Panc1 (cell line): ENCODE data around the gene PRRC2C.
"Not testable (repeated sequence)": the region's sequence is repeated elsewhere in the genome, so short reads cannot be mapped to it uniquely, and the experiment has no call there.

Experiments
- TF ChIP-seq, protein P1 (sequence below): fragments of 450-650 bp; IDR thresholded peaks from 2 replicates; pipeline ENCODE4 v1.5.1; 2017; ENCODE audit warnings: mild to moderate bottlenecking
- TF ChIP-seq, protein P2 (sequence below), 2 experiments: IDR thresholded peaks; 2 replicates each; pipeline ENCODE4 v1.6.1; 2011 to 2012; ENCODE audit warnings: low read depth in 2 of 2, control low read depth in 1 of 2, low read length in 1 of 2, mild to moderate bottlenecking in 1 of 2, moderate library complexity in 1 of 2; ENCODE audit not compliant: insufficient read depth in 1 of 2

DNA sequence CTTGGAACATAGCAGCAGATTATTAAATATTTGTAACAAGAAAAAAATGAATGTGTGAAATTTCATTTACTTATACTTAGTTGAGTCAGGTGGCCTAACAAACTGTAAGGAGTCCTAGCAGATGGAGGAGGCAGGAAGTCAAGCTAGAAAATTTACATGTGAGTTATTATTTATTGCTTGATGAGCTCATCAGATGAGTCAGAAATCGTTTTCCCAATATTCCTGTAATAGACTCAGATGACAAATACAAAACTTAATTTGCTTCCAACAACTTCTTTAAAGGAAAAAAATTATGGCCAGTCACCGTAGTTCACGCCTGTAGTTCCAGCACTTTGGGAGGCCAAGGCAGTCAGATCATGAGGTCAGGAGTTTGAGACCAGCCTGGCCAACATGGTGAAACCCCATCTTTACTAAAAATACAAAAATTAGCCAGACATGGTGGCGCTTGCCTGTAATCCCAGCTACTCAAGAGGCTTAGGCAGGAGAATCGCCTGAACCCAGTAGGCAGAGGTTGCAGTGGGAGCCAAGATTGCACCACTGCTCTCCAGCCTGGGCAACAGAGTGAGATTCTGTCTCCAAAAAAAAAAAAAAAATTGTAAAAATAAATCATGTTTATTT is 43.9 kb upstream of the PRRC2C start:
- TF ChIP-seq, protein P1, sequence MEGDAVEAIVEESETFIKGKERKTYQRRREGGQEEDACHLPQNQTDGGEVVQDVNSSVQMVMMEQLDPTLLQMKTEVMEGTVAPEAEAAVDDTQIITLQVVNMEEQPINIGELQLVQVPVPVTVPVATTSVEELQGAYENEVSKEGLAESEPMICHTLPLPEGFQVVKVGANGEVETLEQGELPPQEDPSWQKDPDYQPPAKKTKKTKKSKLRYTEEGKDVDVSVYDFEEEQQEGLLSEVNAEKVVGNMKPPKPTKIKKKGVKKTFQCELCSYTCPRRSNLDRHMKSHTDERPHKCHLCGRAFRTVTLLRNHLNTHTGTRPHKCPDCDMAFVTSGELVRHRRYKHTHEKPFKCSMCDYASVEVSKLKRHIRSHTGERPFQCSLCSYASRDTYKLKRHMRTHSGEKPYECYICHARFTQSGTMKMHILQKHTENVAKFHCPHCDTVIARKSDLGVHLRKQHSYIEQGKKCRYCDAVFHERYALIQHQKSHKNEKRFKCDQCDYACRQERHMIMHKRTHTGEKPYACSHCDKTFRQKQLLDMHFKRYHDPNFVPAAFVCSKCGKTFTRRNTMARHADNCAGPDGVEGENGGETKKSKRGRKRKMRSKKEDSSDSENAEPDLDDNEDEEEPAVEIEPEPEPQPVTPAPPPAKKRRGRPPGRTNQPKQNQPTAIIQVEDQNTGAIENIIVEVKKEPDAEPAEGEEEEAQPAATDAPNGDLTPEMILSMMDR = not testable (repeated sequence)
- TF ChIP-seq, protein P2, sequence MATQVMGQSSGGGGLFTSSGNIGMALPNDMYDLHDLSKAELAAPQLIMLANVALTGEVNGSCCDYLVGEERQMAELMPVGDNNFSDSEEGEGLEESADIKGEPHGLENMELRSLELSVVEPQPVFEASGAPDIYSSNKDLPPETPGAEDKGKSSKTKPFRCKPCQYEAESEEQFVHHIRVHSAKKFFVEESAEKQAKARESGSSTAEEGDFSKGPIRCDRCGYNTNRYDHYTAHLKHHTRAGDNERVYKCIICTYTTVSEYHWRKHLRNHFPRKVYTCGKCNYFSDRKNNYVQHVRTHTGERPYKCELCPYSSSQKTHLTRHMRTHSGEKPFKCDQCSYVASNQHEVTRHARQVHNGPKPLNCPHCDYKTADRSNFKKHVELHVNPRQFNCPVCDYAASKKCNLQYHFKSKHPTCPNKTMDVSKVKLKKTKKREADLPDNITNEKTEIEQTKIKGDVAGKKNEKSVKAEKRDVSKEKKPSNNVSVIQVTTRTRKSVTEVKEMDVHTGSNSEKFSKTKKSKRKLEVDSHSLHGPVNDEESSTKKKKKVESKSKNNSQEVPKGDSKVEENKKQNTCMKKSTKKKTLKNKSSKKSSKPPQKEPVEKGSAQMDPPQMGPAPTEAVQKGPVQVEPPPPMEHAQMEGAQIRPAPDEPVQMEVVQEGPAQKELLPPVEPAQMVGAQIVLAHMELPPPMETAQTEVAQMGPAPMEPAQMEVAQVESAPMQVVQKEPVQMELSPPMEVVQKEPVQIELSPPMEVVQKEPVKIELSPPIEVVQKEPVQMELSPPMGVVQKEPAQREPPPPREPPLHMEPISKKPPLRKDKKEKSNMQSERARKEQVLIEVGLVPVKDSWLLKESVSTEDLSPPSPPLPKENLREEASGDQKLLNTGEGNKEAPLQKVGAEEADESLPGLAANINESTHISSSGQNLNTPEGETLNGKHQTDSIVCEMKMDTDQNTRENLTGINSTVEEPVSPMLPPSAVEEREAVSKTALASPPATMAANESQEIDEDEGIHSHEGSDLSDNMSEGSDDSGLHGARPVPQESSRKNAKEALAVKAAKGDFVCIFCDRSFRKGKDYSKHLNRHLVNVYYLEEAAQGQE (IDR thresholded peaks at IDR 0.05; ENCODE audit: insufficient read depth in 1 of 2, low read depth in 2 of 2, low read length in 1 of 2) = not testable (repeated sequence)
